B cell (primary cell): ENCODE measurements around the gene MPEG1.

Source experiments
- EZH2 ChIP-seq: IDR thresholded peaks from 2 replicates; pipeline ENCODE4 v1.6.1; 2012; ENCODE audit warnings: borderline replicate concordance, low read depth, mild to moderate bottlenecking, moderate library complexity, low read length; ENCODE audit not compliant: insufficient read depth, poor library complexity, severe bottlenecking
- TF ChIP-seq, protein P1 (sequence below): fragments of 200-600 bp; IDR thresholded peaks from one replicate; pipeline ENCODE4 v1.8.0; 2022; ENCODE audit warnings: antibody characterized with exemption, mild to moderate bottlenecking

GRCh38 chr11:59198726-59199125 is 14.0 kb downstream of the MPEG1 start:
- TF ChIP-seq, protein P1, sequence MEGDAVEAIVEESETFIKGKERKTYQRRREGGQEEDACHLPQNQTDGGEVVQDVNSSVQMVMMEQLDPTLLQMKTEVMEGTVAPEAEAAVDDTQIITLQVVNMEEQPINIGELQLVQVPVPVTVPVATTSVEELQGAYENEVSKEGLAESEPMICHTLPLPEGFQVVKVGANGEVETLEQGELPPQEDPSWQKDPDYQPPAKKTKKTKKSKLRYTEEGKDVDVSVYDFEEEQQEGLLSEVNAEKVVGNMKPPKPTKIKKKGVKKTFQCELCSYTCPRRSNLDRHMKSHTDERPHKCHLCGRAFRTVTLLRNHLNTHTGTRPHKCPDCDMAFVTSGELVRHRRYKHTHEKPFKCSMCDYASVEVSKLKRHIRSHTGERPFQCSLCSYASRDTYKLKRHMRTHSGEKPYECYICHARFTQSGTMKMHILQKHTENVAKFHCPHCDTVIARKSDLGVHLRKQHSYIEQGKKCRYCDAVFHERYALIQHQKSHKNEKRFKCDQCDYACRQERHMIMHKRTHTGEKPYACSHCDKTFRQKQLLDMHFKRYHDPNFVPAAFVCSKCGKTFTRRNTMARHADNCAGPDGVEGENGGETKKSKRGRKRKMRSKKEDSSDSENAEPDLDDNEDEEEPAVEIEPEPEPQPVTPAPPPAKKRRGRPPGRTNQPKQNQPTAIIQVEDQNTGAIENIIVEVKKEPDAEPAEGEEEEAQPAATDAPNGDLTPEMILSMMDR: no peak
- TF ChIP-seq EZH2: no peak
